Endometrial microvascular endothelial cells (primary cell): ENCODE data around the gene IQCH. TPM values are rescaled to one million over a fixed set of nuclear protein-coding genes. Genes with fewer than 3 reads are reported as not detected.

ENCODE experiments used
- in situ Hi-C: cut with HindIII; loops from 2 replicates; pipeline ENCODE4 v1.10.0; 2017; ENCODE audit warnings: low sequenced_read_pairs, low pct_unique_long_range_greater_than_20kb; ENCODE audit errors: inconsistent ontology term
- total RNA-seq: library from RNA; depleted of rRNA; stranded (reverse); fragments of >200 nt; gene quantifications from one replicate; pipeline ENCODE4 v1.2.3, GENCODE V29; 2015; ENCODE audit errors: inconsistent ontology term

IQCH gene
- total RNA-seq, 1 donor from 2014 or later = 0.37 TPM

GRCh38 chr15:67372986-67373675 lies 118.5 kb downstream of the IQCH start:
- in situ Hi-C loops = no loop called here

DNA sequence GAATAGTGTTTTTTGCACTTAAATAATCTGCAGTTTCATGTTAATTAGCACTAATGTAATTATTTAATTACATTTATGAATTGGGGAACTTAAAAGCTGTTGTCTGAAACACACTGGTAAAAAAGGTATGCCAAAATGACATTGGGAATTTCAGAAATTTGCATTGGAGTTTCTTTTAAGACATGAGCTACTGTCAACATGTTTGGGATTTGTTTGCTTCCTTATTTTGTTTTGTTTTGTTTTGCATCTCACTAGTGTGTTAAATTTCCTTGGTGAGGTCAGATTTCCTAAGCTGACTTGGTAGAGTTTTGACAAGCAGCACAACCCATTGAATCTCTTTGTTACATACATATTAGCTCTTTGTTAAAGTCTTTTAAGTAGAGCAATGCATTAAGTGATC lies 119.4 kb downstream of the IQCH start:
- in situ Hi-C loops = no loop called here

DNA sequence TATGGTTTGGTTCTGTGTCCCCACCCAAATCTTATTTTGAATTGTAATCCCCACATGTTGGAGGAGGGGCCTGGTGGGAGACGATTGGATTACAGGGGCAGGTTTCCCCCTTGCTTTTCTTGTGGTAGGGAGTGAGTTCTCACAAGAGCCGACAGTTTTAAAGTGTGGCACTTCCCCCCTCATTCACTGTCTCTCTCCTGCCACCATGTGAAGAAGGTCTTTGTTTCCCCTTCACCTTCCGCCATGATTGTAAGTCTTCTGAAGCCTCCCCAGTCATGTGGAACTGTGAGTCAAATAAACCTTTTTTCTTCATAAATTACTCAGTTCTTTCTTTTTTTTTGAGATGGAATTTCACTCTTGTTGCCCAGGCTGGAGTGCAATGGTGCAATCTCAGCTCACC lies 124.9 kb downstream of the IQCH start:
- in situ Hi-C loops = no loop called here

DNA sequence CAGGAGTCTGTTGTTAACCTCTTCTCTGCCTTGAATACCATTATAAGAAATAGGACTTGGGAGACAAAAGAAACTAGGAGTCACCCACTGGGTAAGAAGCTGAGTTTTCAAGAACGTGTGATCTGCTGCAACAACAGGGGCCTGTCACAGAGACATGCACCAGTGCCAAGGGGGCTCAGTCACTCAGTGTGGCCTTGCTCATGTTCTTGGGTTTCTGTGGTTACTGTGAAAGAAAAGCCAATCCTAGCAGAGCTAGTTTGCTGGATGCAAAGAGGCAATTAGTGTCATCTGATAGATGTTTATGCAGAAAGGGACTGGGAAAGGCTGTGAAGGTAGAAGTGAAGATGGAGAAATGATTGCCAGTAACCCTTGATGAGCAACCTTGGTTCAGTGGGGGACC lies 126.3 kb downstream of the IQCH start:
- in situ Hi-C loops = no loop called here

DNA sequence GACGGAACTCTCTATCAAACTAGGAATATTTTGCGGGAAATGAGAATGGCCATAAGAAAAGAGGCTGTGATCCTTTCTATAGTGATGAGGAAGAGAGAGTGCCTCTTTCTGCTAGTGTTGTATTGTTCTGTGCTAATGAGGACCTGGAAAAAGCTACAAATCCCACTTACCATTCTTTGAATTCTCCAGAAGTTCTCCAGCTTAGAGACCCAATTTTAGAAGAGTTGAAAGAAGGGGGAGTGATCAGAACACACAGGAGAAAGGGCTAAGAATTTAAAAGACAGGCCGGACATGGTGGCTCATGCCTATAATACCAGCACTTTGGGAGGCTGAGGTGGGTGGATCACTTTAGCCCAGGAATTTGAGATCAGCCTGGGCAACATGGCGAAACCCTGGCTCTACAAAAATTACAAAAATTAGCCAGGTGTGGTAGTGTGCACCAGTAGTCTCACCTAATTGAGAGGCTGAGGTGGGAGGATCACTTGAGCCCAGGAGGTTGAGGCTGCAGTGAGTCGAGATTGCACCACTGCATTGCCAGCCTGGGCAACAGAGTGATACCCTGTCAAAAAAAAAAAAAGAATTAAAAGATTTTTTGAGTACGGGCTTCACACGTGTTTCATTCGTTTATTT lies 126.9 kb downstream of the IQCH start:
- in situ Hi-C loops = no loop called here

DNA sequence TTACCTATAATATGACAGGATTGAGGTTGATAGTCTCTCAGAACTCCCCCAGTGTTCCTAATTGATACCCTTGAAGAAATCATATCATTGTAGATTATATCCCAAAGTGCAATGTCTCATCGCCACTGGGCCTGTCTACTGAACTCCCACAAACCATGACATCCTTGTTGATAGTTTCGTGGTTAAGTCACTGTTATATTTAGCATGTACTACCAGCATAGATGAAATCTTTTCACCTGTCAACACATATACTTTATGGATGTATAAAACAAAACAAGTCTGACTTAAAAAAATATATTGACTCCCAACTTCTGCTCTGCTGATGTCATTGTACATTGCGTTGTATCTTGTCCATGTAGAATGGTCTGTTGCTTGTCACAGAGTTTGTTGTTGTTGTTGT lies 128.1 kb downstream of the IQCH start:
- in situ Hi-C loops = no loop called here

- in situ Hi-C loops = no loop called here
These were observed 129.3 kb downstream of the IQCH start for GRCh38 chr15:67383899-67384298.

DNA sequence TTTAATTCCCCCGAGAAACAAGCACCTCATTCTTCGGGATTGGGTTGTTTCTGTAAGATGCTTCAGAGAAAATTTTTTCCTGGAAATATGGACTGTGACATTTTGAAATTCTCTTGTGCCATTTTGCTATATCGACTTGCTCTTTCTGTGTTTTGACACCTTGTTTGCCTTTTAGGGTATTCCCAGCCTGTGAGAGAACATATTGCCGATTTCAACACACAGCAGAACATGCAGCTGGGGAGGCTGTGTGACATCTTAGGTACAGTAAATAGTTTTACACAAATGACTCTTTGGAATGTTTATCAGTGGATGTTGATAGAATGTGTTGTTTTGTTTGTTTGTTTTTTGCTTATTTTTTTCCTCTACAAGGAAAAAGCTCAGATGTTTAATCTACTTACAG lies 130.2 kb downstream of the IQCH start:
- in situ Hi-C loops = no loop called here

- in situ Hi-C loops = no loop called here
These were observed 131.4 kb downstream of the IQCH start for GRCh38 chr15:67385971-67386370.

DNA sequence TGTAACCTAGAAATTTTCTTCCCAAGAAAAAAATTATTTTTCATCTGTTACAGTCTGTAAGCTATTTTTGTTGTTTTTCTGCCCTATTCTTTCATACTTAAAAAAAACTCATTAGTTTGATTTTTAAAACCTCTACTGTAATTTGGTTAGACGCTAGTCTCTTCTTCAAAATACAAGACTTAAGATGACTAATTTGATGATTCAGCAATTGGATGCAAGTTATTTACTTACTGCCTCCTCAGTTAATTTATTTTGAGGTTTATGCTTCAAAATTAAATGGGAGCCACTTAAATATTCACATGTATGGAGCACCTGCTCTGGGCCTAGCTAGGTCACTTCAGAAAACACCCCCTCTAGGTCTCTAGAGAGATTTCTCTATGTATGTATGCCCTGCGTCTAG lies 132.4 kb downstream of the IQCH start:
- in situ Hi-C loops = no loop called here

- in situ Hi-C loops = no loop called here
These were observed 135.4 kb downstream of the IQCH start for GRCh38 chr15:67389975-67390374.

DNA sequence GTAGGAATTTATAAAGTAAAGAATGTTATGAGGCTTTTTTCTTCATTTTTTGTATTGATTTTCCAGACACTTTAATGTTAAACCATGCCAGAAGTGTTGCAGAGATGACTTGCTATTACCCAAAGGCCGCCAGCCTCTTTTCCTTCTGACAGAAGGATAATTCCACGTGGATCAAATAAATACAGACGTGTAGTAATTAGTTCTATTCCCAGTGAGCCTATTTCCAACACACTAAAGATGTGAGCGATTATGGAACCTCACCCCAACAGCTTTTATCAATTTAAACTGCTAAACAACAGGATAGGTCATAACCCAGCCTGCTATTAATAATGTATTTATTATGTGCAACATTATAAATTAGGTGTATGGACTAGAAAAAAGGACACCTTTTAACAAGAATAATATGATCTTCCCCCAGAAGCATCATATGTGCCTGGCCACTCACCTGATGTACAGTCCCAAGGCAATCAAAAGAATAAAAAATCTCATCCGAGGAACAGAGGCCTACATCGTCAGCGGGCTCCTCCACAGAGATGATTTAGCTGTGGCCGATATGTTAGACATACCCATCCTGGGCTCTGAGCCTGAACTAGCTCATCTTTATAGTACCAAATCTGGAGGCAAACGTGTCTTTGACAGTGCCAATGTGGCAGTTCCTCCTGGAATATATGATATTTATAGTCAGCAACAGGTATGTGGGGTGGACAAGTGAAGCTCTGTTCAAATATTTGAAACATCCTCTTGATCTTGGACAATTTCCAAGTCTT lies 140.5 kb downstream of the IQCH start:
- in situ Hi-C loops = no loop called here

DNA sequence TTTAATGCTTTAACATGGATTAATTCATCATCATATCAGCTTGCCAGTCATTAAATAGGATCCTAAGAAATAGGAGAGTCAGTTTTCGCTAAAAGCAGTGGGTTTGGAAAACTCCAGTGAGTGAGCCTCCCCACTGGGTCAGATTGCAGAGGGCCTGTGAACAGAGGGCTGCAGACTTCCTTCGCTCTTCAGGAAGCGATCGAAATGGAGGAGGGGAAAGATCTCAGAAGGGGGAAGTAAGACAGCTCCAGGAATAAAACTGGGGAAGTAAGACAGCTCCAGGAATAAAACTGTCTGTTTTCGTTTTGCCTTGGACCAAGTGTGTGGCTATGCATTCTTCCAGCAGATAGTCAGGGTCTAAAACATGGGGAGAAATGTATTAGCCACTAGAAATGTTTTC lies 141.5 kb downstream of the IQCH start:
- in situ Hi-C loops = no loop called here

DNA sequence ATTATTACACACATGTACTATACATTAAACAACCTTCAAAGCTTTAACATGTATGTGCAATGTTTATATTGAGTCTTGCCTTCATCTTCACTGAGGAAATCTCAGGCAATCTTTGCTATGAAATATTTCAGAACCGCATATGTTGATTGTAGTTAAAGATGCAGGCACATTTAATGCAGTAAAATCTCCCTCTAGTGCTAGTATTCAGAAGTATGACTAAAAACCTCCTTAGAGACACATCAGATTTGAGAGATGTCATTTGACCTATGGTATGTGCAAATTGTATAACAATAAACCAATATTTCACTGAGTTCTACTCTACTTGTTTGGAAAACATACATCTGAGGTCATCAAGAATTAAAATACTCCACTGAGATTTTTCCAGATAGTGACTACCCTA lies 142.6 kb downstream of the IQCH start:
- in situ Hi-C loops = no loop called here

- in situ Hi-C loops = no loop called here
These were observed 145.3 kb downstream of the IQCH start for GRCh38 chr15:67399925-67400324.

DNA sequence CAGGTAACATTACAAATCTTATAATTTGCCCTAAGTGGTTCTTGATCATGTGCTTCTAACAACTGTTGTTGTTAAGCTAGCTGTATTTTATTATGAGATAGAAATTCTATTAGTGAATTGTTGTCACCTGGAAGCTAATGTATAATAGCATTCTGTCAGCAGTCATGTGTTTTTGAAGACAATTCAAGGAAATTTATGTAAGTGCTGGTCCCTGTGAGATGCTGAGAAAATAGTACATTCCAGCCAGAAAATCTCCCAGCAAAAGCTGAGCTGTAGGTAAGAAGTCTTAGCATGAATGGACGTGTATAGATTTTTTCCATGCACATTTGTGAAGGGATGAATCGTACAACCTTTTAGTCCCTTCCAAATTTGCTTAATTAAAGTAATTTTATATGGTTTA lies 146.3 kb downstream of the IQCH start:
- in situ Hi-C loops = no loop called here

DNA sequence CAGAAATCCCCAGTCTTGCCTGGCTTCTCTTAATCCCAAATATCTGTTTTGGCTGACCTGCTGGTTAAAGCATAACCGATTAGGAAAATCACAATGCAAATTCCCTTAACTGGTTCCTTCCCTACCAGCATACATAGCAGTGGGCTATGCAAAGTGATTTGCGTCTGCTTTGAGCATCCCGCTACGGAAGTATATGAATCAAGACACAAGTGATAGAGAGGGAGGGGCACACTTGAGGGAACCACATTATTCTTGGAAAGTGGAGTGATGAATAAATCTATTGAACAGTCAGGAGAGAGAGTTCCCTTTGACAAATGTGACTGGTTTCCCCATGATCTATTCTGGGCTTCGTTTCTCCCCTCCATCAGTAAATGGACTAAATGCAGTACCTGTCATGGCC lies 146.8 kb downstream of the IQCH start:
- in situ Hi-C loops = no loop called here

DNA sequence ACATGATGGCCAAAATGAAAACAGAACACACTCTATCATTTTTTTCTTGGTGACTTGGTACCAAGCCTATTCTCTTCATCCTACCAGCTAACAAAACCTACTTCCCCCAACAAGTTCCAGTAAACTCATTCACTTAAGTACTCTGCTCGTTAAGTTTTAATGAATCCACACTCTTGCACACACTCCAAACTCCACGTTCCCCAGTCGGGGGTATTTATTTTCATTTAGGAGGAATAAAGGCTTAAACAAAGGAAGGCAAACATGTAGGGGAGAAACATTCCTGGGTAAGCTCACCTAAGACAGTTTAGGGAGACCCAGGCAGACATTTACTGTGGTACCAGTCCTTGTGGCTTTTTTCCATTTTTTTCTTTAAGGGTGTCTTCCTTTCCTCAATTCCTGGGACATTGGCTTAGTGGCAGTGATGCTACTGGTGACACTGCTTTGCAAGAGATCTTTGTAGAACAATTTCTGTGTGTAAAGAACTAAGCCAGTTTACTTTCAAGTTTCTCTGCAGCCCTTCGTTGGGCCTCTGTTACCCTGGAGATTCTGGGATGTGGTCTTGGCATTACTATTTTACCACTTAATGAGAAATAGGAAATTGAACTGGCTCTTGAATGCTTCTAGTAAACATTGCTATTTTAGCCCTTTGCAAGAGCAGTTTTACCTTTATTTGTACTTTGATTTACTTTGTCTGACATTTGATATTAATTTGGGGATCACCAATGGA lies 149.0 kb downstream of the IQCH start:
- in situ Hi-C loops = no loop called here
